B cell (primary cell): ENCODE measurements around the gene RCAN1.

Experiments
- EZH2 ChIP-seq: IDR thresholded peaks from 2 replicates; pipeline ENCODE4 v1.6.1; 2012; ENCODE audit warnings: borderline replicate concordance, low read depth, mild to moderate bottlenecking, moderate library complexity, low read length; ENCODE audit not compliant: insufficient read depth, poor library complexity, severe bottlenecking
- TF ChIP-seq, protein P1 (sequence below): fragments of 200-600 bp; IDR thresholded peaks from one replicate; pipeline ENCODE4 v1.8.0; 2022; ENCODE audit warnings: antibody characterized with exemption, mild to moderate bottlenecking

DNA sequence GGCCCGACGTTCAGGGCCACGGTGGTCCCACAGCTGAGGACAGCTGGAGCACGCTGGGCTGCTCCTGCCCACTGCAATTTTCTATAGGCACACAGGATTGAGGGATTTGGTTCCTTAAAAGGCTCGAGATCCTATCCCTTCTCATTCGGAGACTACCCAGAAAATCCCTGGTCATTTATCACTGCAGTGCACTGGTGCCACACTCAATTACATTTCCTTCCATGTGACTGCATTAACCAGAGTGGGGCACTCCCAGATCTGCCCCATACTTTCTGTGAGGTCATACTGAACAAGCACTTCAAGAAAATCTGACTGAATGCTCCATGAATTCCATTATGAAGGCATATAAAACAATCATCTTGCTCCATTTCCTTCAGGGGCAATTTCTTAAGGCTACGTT is 53.1 kb downstream of the RCAN1 start:
- TF ChIP-seq, protein P1, sequence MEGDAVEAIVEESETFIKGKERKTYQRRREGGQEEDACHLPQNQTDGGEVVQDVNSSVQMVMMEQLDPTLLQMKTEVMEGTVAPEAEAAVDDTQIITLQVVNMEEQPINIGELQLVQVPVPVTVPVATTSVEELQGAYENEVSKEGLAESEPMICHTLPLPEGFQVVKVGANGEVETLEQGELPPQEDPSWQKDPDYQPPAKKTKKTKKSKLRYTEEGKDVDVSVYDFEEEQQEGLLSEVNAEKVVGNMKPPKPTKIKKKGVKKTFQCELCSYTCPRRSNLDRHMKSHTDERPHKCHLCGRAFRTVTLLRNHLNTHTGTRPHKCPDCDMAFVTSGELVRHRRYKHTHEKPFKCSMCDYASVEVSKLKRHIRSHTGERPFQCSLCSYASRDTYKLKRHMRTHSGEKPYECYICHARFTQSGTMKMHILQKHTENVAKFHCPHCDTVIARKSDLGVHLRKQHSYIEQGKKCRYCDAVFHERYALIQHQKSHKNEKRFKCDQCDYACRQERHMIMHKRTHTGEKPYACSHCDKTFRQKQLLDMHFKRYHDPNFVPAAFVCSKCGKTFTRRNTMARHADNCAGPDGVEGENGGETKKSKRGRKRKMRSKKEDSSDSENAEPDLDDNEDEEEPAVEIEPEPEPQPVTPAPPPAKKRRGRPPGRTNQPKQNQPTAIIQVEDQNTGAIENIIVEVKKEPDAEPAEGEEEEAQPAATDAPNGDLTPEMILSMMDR, result no peak
- no peak for TF ChIP-seq EZH2
